ENCODE data around the gene KCNH2.

DNA sequence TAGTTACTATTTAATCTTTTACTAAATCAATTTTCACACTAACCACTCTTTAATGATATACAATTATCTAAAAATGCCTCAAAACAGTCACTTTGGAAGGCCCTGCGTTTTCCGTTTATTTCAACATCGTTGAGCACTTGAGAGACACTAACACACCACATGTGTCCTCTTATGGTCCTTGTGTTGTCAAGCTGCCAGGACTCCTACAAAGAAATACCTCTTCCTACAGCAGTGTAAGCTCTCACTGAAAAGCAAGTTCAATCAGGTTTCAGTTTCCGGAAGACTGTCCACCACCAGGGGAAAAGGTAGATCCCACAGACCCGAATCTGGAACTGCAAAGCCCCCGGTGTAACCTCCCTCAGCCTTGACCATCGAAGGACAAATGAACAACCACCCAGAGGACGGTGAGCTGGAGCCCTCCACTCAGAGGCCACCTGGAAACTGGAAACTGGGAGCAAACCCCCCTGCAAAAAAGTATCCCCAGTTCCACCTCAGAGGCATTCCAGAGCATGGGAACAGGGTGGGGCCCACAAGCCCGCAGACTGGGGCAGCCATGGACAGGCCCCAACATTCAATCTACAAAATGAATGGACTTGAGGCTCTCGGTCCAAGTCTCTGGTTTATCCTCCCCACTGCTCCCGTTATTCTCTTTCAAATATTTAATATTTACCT is 37.6 kb downstream of the KCNH2 start:
- TF ChIP-seq POLR2A (IDR thresholded peaks at IDR 0.05): no peak
- TF ChIP-seq, protein P1, sequence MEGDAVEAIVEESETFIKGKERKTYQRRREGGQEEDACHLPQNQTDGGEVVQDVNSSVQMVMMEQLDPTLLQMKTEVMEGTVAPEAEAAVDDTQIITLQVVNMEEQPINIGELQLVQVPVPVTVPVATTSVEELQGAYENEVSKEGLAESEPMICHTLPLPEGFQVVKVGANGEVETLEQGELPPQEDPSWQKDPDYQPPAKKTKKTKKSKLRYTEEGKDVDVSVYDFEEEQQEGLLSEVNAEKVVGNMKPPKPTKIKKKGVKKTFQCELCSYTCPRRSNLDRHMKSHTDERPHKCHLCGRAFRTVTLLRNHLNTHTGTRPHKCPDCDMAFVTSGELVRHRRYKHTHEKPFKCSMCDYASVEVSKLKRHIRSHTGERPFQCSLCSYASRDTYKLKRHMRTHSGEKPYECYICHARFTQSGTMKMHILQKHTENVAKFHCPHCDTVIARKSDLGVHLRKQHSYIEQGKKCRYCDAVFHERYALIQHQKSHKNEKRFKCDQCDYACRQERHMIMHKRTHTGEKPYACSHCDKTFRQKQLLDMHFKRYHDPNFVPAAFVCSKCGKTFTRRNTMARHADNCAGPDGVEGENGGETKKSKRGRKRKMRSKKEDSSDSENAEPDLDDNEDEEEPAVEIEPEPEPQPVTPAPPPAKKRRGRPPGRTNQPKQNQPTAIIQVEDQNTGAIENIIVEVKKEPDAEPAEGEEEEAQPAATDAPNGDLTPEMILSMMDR (IDR thresholded peaks at IDR 0.05): no peak

All from body of pancreas (tissue), 4 donors.